ENCODE measurements around the gene CNOT10. TPM values are rescaled to one million over a fixed set of nuclear protein-coding genes. Genes with fewer than 3 reads are reported as not detected.

Gene CNOT10
- total and polyA plus RNA-seq, 2 donors (not counting 1 experiment from before 2014, with no cell fraction given) = 17.5 to 28.6 TPM

GRCh38 chr3:32764481-32764880, 79.5 kb downstream of the CNOT10 start:
- H3K9ac ChIP-seq (ENCODE audit: insufficient read depth, low read length) = no peak overlapping the region
- H3K27me3 ChIP-seq (ENCODE audit: control insufficient read depth, insufficient read depth, low read length) = no peaks in the 10 kb centered on the region
- H3K27ac ChIP-seq (ENCODE audit: insufficient read depth, low read length) = no peak overlapping the region
- no peaks in the 10 kb centered on the region for H3K9me3 ChIP-seq (ENCODE audit: control insufficient read depth, insufficient read depth, low read depth, low read length)
- H3K4me3 ChIP-seq (replicated peaks in 1 of 4; ENCODE audit: control extremely low read depth in 1 of 4, insufficient read depth in 1 of 4, low read depth in 3 of 4, low read length in 4 of 4) = no peak overlapping the region
- H3K79me2 ChIP-seq (ENCODE audit: control insufficient read depth, insufficient read depth, low read length) = no peaks in the 10 kb centered on the region
- DNase-seq (ENCODE audit: low read depth in 2 of 2) = no peak
- peaks cover 2% of the 10 kb centered on the region for H3K36me3 ChIP-seq (ENCODE audit: control insufficient read depth, insufficient read depth, low read length)
- TF ChIP-seq, protein P1, sequence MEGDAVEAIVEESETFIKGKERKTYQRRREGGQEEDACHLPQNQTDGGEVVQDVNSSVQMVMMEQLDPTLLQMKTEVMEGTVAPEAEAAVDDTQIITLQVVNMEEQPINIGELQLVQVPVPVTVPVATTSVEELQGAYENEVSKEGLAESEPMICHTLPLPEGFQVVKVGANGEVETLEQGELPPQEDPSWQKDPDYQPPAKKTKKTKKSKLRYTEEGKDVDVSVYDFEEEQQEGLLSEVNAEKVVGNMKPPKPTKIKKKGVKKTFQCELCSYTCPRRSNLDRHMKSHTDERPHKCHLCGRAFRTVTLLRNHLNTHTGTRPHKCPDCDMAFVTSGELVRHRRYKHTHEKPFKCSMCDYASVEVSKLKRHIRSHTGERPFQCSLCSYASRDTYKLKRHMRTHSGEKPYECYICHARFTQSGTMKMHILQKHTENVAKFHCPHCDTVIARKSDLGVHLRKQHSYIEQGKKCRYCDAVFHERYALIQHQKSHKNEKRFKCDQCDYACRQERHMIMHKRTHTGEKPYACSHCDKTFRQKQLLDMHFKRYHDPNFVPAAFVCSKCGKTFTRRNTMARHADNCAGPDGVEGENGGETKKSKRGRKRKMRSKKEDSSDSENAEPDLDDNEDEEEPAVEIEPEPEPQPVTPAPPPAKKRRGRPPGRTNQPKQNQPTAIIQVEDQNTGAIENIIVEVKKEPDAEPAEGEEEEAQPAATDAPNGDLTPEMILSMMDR (conservative IDR thresholded peaks at IDR 0.05 in 1 of 2, IDR thresholded peaks at IDR 0.05 in 1 of 2; ENCODE audit: low read depth in 1 of 2, low read length in 2 of 2) = no peak
- TF ChIP-seq EZH2 (IDR thresholded peaks at IDR 0.05; ENCODE audit: low read length, missing control alignments) = no peak
- H4K20me1 ChIP-seq (ENCODE audit: control insufficient read depth, extremely low read depth, insufficient read depth, low read length) = no peaks in the 10 kb centered on the region
- H3K4me1 ChIP-seq (ENCODE audit: control insufficient read depth, extremely low read depth, insufficient read depth, low read length) = no peaks in the 10 kb centered on the region
- no peak overlapping the region for H3K4me2 ChIP-seq (ENCODE audit: extremely low read depth, insufficient read depth, low read length)
- H2AFZ ChIP-seq (ENCODE audit: low read length) = no peak overlapping the region

- no peaks in the 10 kb centered on the region for H3K36me3 ChIP-seq (ENCODE audit: control insufficient read depth, insufficient read depth, low read length)
- no peak overlapping the region for H3K4me3 ChIP-seq (replicated peaks in 1 of 4; ENCODE audit: control extremely low read depth in 1 of 4, insufficient read depth in 1 of 4, low read depth in 3 of 4, low read length in 4 of 4)
- no peak overlapping the region for H3K27ac ChIP-seq (ENCODE audit: insufficient read depth, low read length)
- DNase-seq (ENCODE audit: low read depth in 2 of 2) = no peak
- no peaks in the 10 kb centered on the region for H3K9me3 ChIP-seq (ENCODE audit: control insufficient read depth, insufficient read depth, low read depth, low read length)
- no peak for TF ChIP-seq EZH2 (IDR thresholded peaks at IDR 0.05; ENCODE audit: low read length, missing control alignments)
- TF ChIP-seq, protein P1 (conservative IDR thresholded peaks at IDR 0.05 in 1 of 2, IDR thresholded peaks at IDR 0.05 in 1 of 2; ENCODE audit: low read depth in 1 of 2, low read length in 2 of 2) = no peak
- no peak overlapping the region for H2AFZ ChIP-seq (ENCODE audit: low read length)
- no peaks in the 10 kb centered on the region for H3K4me1 ChIP-seq (ENCODE audit: control insufficient read depth, extremely low read depth, insufficient read depth, low read length)
- H3K4me2 ChIP-seq (ENCODE audit: extremely low read depth, insufficient read depth, low read length) = no peak overlapping the region
- no peak overlapping the region for H3K9ac ChIP-seq (ENCODE audit: insufficient read depth, low read length)
- no peaks in the 10 kb centered on the region for H3K27me3 ChIP-seq (ENCODE audit: control insufficient read depth, insufficient read depth, low read length)
- no peaks in the 10 kb centered on the region for H4K20me1 ChIP-seq (ENCODE audit: control insufficient read depth, extremely low read depth, insufficient read depth, low read length)
- no peaks in the 10 kb centered on the region for H3K79me2 ChIP-seq (ENCODE audit: control insufficient read depth, insufficient read depth, low read length)
These were observed 93.4 kb downstream of the CNOT10 start for GRCh38 chr3:32778389-32778788.

- Histone ChIP-seq H3K36me3 (ENCODE audit: control insufficient read depth, insufficient read depth, low read length) (no peaks in the 10 kb centered on the region), H3K27ac (ENCODE audit: insufficient read depth, low read length) (no peak overlapping the region), H3K9ac (ENCODE audit: insufficient read depth, low read length) (no peak overlapping the region), H3K4me2 (ENCODE audit: extremely low read depth, insufficient read depth, low read length) (no peak overlapping the region), H2AFZ (ENCODE audit: low read length) (no peak overlapping the region), H4K20me1 (ENCODE audit: control insufficient read depth, extremely low read depth, insufficient read depth, low read length) (no peaks in the 10 kb centered on the region), H3K4me3 (replicated peaks in 1 of 4; ENCODE audit: control extremely low read depth in 1 of 4, insufficient read depth in 1 of 4, low read depth in 3 of 4, low read length in 4 of 4) (peak overlapping the region in 1 of 4 experiments; percentile 74), H3K27me3 (ENCODE audit: control insufficient read depth, insufficient read depth, low read length) (no peaks in the 10 kb centered on the region), H3K79me2 (ENCODE audit: control insufficient read depth, insufficient read depth, low read length) (no peaks in the 10 kb centered on the region), H3K9me3 (ENCODE audit: control insufficient read depth, insufficient read depth, low read depth, low read length) (no peaks in the 10 kb centered on the region), H3K4me1 (ENCODE audit: control insufficient read depth, extremely low read depth, insufficient read depth, low read length) (no peaks in the 10 kb centered on the region)
- TF ChIP-seq EZH2 (IDR thresholded peaks at IDR 0.05; ENCODE audit: low read length, missing control alignments) = no peak
- TF ChIP-seq, protein P1 (conservative IDR thresholded peaks at IDR 0.05 in 1 of 2, IDR thresholded peaks at IDR 0.05 in 1 of 2; ENCODE audit: low read depth in 1 of 2, low read length in 2 of 2) = no peak
- no peak for DNase-seq (ENCODE audit: low read depth in 2 of 2)
These were observed 95.2 kb downstream of the CNOT10 start for GRCh38 chr3:32780071-32780734.
